Left colon (tissue), 2 donors: ENCODE results near the gene PRELID3B. TPM values are rescaled to one million over a fixed set of nuclear protein-coding genes. Genes with fewer than 3 reads are reported as not detected.
A peak's percentile ranks its signal among the peaks of the same experiment; 100 is the strongest.
"Not testable (repeated sequence)": the region's sequence is repeated elsewhere in the genome, so short reads cannot be mapped to it uniquely, and the experiment has no call there.

Experiments
- ATAC-seq: fragments of 200-7000 bp; cut with Tn5 transposase; one replicate; pipeline ENCODE4 v1.9.1; 2020; ENCODE audit warnings: mild to moderate bottlenecking, moderate library complexity
- DNase-seq, 2 donors: peaks; one replicate each; pipeline ENCODE4 v3.0.0-alpha.2; 2020
- intact Hi-C, 2 donors: fragments of 100-400 bp; cut with DNase I in 1 of 2; cut with micrococcal nuclease in 1 of 2; formaldehyde crosslinking; loops; one replicate each; pipeline versions ENCODE4 v1.11.2 to v1.14.0; 2022; cut with DNase I, micrococcal nuclease
- total RNA-seq, 2 donors: library from RNA; stranded (reverse); fragmentation: NEBNext Ultra II Directional; extraction: Animal tissue kit (Norgen Biotek cat#: 25700); gene quantifications; one replicate each; pipeline ENCODE4 v1.2.1, GENCODE V29; 2021
- donor health status: DM: no; HTN: no; CAD: no.
- donor health status: DM: yes; HTN: yes; CAD: no.

Gene PRELID3B
- total RNA-seq, 2 donors from 2014 or later: 125 to 137 TPM

GRCh38 chr20:59015812-59016711, 26.5 kb downstream of the PRELID3B start:
- no peak for ATAC-seq
- intact Hi-C loops: no loop called here
- DNase-seq: no peak

- ATAC-seq (no peak), DNase-seq (no peak)
- intact Hi-C loops: no loop called here
These were observed 27.2 kb downstream of the PRELID3B start for GRCh38 chr20:59015411-59015810.

GRCh38 chr20:59014680-59015389, 27.8 kb downstream of the PRELID3B start:
- ATAC-seq (no peak), DNase-seq (no peak)
- intact Hi-C loops: no loop called here

- ATAC-seq (no peak), DNase-seq (no peak)
- intact Hi-C loops: no loop called here
These were observed 28.5 kb downstream of the PRELID3B start for GRCh38 chr20:59013959-59014608.

GRCh38 chr20:59013031-59013951, 29.3 kb downstream of the PRELID3B start:
- intact Hi-C loops: no loop called here
- no peak for DNase-seq

GRCh38 chr20:59011874-59012157, 30.8 kb downstream of the PRELID3B start:
- DNase-seq: peak in 1 of 2 donors; percentile 0
- intact Hi-C loops, ATAC-seq: not testable (repeated sequence)

More at GRCh38 chr20:59013031-59013951, 29.3 kb downstream of the PRELID3B start:
- no peak for ATAC-seq

- no peak for ATAC-seq
These were observed 31.4 kb downstream of the PRELID3B start for GRCh38 chr20:59010995-59011873.

GRCh38 chr20:59010321-59010994, 32.1 kb downstream of the PRELID3B start:
- ATAC-seq: peak; percentile 49
- peak; percentile 47 to 65 for DNase-seq
- intact Hi-C loops: no loop called here

More at GRCh38 chr20:59010995-59011873, 31.4 kb downstream of the PRELID3B start:
- intact Hi-C loops: no loop called here
- peak in 1 of 2 donors; percentile 13 for DNase-seq

- DNase-seq (peak in 1 of 2 donors; percentile 6), ATAC-seq (no peak)
- intact Hi-C loops: no loop called here
These were observed 33.8 kb downstream of the PRELID3B start for GRCh38 chr20:59008715-59009336.

- DNase-seq: peak; percentile 61 to 63
- intact Hi-C loops: no loop called here
- no peak for ATAC-seq
These were observed 34.7 kb downstream of the PRELID3B start for GRCh38 chr20:59007665-59008511.

- intact Hi-C loops: no loop called here
- ATAC-seq (peak; percentile 74), DNase-seq (peak; percentile 79 to 88)
These were observed 35.5 kb downstream of the PRELID3B start, which contains the start of gene CTSZ for GRCh38 chr20:59006864-59007664. Gene CTSZ (minus strand): TSS chr20:59007254. CDS start chr20:59007128, 126 bp downstream.

GRCh38 chr20:59006167-59006863, 36.3 kb downstream of the PRELID3B start:
- peak; percentile 48 for ATAC-seq

GRCh38 chr20:59005523-59006166, 36.9 kb downstream of the PRELID3B start:
- intact Hi-C loops: no loop called here
- no peak for ATAC-seq

More at GRCh38 chr20:59006167-59006863, 36.3 kb downstream of the PRELID3B start:
- intact Hi-C loops: no loop called here
- DNase-seq: peak; percentile 65 to 69

More at GRCh38 chr20:59005523-59006166, 36.9 kb downstream of the PRELID3B start:
- no peak for DNase-seq
